Mesenteric fat pad (tissue), 1 donor: ENCODE measurements around the gene NCAM1. TPM values are rescaled to one million over a fixed set of nuclear protein-coding genes. Genes with fewer than 3 reads are reported as not detected.

Experiments used
- DNase-seq: peaks from one replicate; pipeline ENCODE4 v3.0.0-alpha.2; 2020; ENCODE audit warnings: low spot score
- total RNA-seq: library from RNA; stranded (reverse); fragmentation: NEBNext Ultra II Directional; extraction: Animal tissue kit (Norgen Biotek cat#: 25700); gene quantifications from one replicate; pipeline ENCODE4 v1.2.1, GENCODE V29; 2021
- donor health status: DM: yes; HTN: yes; CAD: no.

Gene NCAM1
- total RNA-seq, 1 donor from 2014 or later = 3.1 TPM

- no peak for DNase-seq
These were observed 206.4 kb downstream of the NCAM1 start for GRCh38 chr11:113167599-113167998.

- DNase-seq = no peak
These were observed 207.4 kb downstream of the NCAM1 start for GRCh38 chr11:113168354-113169342.

GRCh38 chr11:113172382-113172951 lies 211.2 kb downstream of the NCAM1 start:
- DNase-seq = no peak

- no peak for DNase-seq
These were observed 211.9 kb downstream of the NCAM1 start for GRCh38 chr11:113173126-113173525.

- DNase-seq = no peak
These were observed 213.7 kb downstream of the NCAM1 start for GRCh38 chr11:113174882-113175281.

GRCh38 chr11:113176599-113177360 lies 215.6 kb downstream of the NCAM1 start:
- no peak for DNase-seq

GRCh38 chr11:113177671-113178070 lies 216.5 kb downstream of the NCAM1 start:
- DNase-seq = no peak

- DNase-seq = no peak
These were observed 217.3 kb downstream of the NCAM1 start for GRCh38 chr11:113178381-113179070.

- DNase-seq = no peak
These were observed 218.0 kb downstream of the NCAM1 start for GRCh38 chr11:113179181-113179704.

- DNase-seq = no peak
These were observed 219.9 kb downstream of the NCAM1 start for GRCh38 chr11:113181094-113181493.

GRCh38 chr11:113182288-113182687 lies 221.1 kb downstream of the NCAM1 start:
- no peak for DNase-seq

GRCh38 chr11:113184498-113184897 lies 223.3 kb downstream of the NCAM1 start:
- no peak for DNase-seq

- DNase-seq = peak; percentile 22
These were observed 227.2 kb downstream of the NCAM1 start for GRCh38 chr11:113188371-113188834.

GRCh38 chr11:113189909-113190667 lies 228.9 kb downstream of the NCAM1 start:
- DNase-seq = no peak

GRCh38 chr11:113192121-113192925 lies 231.1 kb downstream of the NCAM1 start:
- DNase-seq = no peak

- no peak for DNase-seq
These were observed 231.8 kb downstream of the NCAM1 start for GRCh38 chr11:113193016-113193415.

GRCh38 chr11:113193946-113194345 lies 232.7 kb downstream of the NCAM1 start:
- DNase-seq = no peak

GRCh38 chr11:113195728-113196127 lies 234.5 kb downstream of the NCAM1 start:
- DNase-seq = no peak

GRCh38 chr11:113197446-113197845 lies 236.2 kb downstream of the NCAM1 start:
- DNase-seq = no peak
